ENCODE data around the gene CCDC170. TPM values are rescaled to one million over a fixed set of nuclear protein-coding genes. Genes with fewer than 3 reads are reported as not detected.

CCDC170 gene
- total and polyA plus RNA-seq, 2 of the 8 experiments (the other 6 are each of a cell fraction or from before 2014, with no cell fraction given): 0.06 to 0.09 TPM

DNA sequence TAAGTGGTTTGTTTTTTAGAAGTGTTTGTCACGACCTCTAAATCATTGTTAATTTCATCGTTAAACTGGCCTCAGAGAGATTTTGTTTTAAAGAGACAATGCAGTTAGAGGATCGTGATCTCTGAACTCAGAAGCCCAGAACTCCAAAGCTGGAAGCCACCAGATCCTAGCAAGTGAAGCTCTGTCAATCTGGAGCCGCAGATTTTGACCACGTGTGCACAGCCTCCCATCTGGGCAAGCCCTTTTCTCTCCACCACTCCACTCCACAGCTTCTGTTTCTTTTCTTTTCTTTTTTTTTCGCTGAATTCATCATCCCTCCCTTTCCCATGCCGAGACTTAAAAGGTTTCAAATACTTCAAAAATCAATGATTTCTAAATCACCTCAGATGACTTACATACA, 171.5 kb downstream of the CCDC170 start:
- POLR2A ChIA-PET (ENCODE audit: partially characterized antibody): no interaction called here
- no peak for TF ChIP-seq BACH1 (IDR thresholded peaks at IDR 0.05; ENCODE audit: low read length)
- TF ChIP-seq, protein P1, sequence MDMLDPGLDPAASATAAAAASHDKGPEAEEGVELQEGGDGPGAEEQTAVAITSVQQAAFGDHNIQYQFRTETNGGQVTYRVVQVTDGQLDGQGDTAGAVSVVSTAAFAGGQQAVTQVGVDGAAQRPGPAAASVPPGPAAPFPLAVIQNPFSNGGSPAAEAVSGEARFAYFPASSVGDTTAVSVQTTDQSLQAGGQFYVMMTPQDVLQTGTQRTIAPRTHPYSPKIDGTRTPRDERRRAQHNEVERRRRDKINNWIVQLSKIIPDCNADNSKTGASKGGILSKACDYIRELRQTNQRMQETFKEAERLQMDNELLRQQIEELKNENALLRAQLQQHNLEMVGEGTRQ (IDR thresholded peaks at IDR 0.05; ENCODE audit: low read length): no peak
- TF ChIP-seq RBBP5 (IDR thresholded peaks at IDR 0.05; ENCODE audit: borderline replicate concordance, low read depth, low read length): no peak
- no peak for TF ChIP-seq RAD21 (IDR thresholded peaks at IDR 0.05 in 1 of 2, conservative IDR thresholded peaks at IDR 0.05 in 1 of 2; ENCODE audit: low read depth in 2 of 2, low read length in 2 of 2)
- TF ChIP-seq EZH2 (IDR thresholded peaks at IDR 0.05; ENCODE audit: low read depth, low read length, severe bottlenecking): no peak
- TF ChIP-seq, protein P2, sequence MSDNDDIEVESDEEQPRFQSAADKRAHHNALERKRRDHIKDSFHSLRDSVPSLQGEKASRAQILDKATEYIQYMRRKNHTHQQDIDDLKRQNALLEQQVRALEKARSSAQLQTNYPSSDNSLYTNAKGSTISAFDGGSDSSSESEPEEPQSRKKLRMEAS (IDR thresholded peaks at IDR 0.05): no peak
- no peak for TF ChIP-seq BCL11A (IDR thresholded peaks at IDR 0.05; ENCODE audit: low read depth in 2 of 2, low read length in 2 of 2)
- TF ChIP-seq SAP30 (IDR thresholded peaks at IDR 0.05; ENCODE audit: insufficient read depth, insufficient replicate concordance, low read length): no peak
- TF ChIP-seq YY1 (IDR thresholded peaks at IDR 0.05; ENCODE audit: low read depth, low read length): no peak
- no peak for TF ChIP-seq EGR1 (IDR thresholded peaks at IDR 0.05; ENCODE audit: borderline replicate concordance, low read depth, low read length)
- no peak for TF ChIP-seq NANOG (IDR thresholded peaks at IDR 0.05; ENCODE audit: insufficient read depth, low read depth, low read length, poor library complexity, severe bottlenecking)
- TF ChIP-seq MAFK (IDR thresholded peaks at IDR 0.05; ENCODE audit: low read depth, low read length): no peak
- no peak for TF ChIP-seq CHD1 (IDR thresholded peaks at IDR 0.05; ENCODE audit: low read depth, low read length)

More for the DNA sequence above, 171.5 kb downstream of the CCDC170 start:
- no peak overlapping the region for H3K9ac ChIP-seq (replicated peaks in 1 of 4; ENCODE audit: extremely low read depth in 1 of 4, low read depth in 3 of 4, low read length in 3 of 4)
- H3K14ac ChIP-seq (ENCODE audit: insufficient read length): no peak overlapping the region
- H3K79me2 ChIP-seq (ENCODE audit: control insufficient read depth in 1 of 2, insufficient read depth in 2 of 2, low read length in 2 of 2): no peaks in the 10 kb centered on the region
- H3K4ac ChIP-seq (replicated peaks; ENCODE audit: insufficient read length, low read depth, low read length): no peak overlapping the region
- CTCF ChIA-PET (ENCODE audit: partially characterized antibody): interaction anchor here (0.7 to 1.2 kb wide), 4 partner anchors 13 to 459 kb away, joined by 3 to 4 read pairs (median 4); no protein-coding TSS in a partner anchor
- WGBS, 2 experiments (ENCODE audit: extremely low coverage in 1 of 2, insufficient coverage in 1 of 2, insufficient read length in 1 of 2, insufficient replicate concordance in 2 of 2, low coverage in 1 of 2, low lambda C conversion rate in 2 of 2, missing lambda C conversion rate in 1 of 2): 91% methylated on average over 7 of the region's 7 CpGs; no CpG with 5 or more reads in 1 of the 2 experiments
- H2AK5ac ChIP-seq (ENCODE audit: low read depth, low read length): no peak overlapping the region
- DNase-seq (ENCODE audit: low read depth in 1 of 2, low spot score in 2 of 2) (no peak), FAIRE-seq (no peak)
- no peak overlapping the region for H4K5ac ChIP-seq (ENCODE audit: insufficient read length, low read depth, low read length)
- no peaks in the 10 kb centered on the region for H3K79me1 ChIP-seq (ENCODE audit: low read depth, low read length)
- no peak overlapping the region for H3K23ac ChIP-seq (ENCODE audit: insufficient read length)
- H3K23me2 ChIP-seq (ENCODE audit: low read depth, low read length): no peaks in the 10 kb centered on the region
- no peak overlapping the region for H3K56ac ChIP-seq (replicated peaks; ENCODE audit: insufficient read length, low read depth, low read length)
- no peaks in the 10 kb centered on the region for H4K20me1 ChIP-seq (replicated peaks in 1 of 2; ENCODE audit: control insufficient read depth in 1 of 2, insufficient read depth in 2 of 2, low read length in 2 of 2)
- H2BK5ac ChIP-seq (ENCODE audit: low read depth, low read length): no peak overlapping the region
- no peak overlapping the region for H3K4me2 ChIP-seq (ENCODE audit: insufficient read depth in 1 of 2, low read depth in 2 of 2, low read length in 2 of 2)
- no peaks in the 10 kb centered on the region for H3K4me1 ChIP-seq (replicated peaks in 1 of 4; ENCODE audit: control insufficient read depth in 3 of 4, insufficient read depth in 4 of 4, low read length in 3 of 4)
- no peak overlapping the region for H2BK12ac ChIP-seq (ENCODE audit: low read depth, low read length)
- no peak overlapping the region for H4K8ac ChIP-seq (ENCODE audit: extremely low read depth, insufficient read depth, low read length)
- H2BK120ac ChIP-seq (replicated peaks; ENCODE audit: low read depth, low read length): no peak overlapping the region
- no peak overlapping the region for H2AFZ ChIP-seq (ENCODE audit: low read length)
- H3K18ac ChIP-seq (ENCODE audit: extremely low read depth, low read length): no peak overlapping the region
- no peaks in the 10 kb centered on the region for H3K36me3 ChIP-seq (ENCODE audit: control insufficient read depth in 2 of 4, insufficient read depth in 4 of 4, low read length in 3 of 4)
- H3K9me3 ChIP-seq (ENCODE audit: insufficient read depth in 2 of 2, low read depth in 1 of 2, low read length in 1 of 2): no peaks in the 10 kb centered on the region
- no peak overlapping the region for H2BK15ac ChIP-seq (ENCODE audit: low read length)
- H3K4me3 ChIP-seq (ENCODE audit: extremely low read depth in 1 of 4, insufficient read depth in 2 of 4, low read depth in 3 of 4, low read length in 4 of 4): no peak overlapping the region
- H4K91ac ChIP-seq (replicated peaks; ENCODE audit: insufficient read length, low read length): no peak overlapping the region
- H3K27me3 ChIP-seq (replicated peaks in 1 of 4; ENCODE audit: control insufficient read depth in 3 of 4, extremely low read depth in 1 of 4, insufficient read depth in 3 of 4, low read length in 3 of 4): no peaks in the 10 kb centered on the region
- no peak overlapping the region for H2BK20ac ChIP-seq (ENCODE audit: low read length)
- H3K27ac ChIP-seq (ENCODE audit: low read depth, low read length): no peak overlapping the region
